Hematopoietic multipotent progenitor cell treated with erythropoietin and hydrocortisone succinate and interleukin-3 and kit ligand, for 8 days (in vitro differentiated cells): ENCODE measurements around the gene NNMT.

Experiments
- DNase-seq: peaks from one replicate; pipeline ENCODE4 v3.0.0-alpha.2; 2015

Gene NNMT

DNA sequence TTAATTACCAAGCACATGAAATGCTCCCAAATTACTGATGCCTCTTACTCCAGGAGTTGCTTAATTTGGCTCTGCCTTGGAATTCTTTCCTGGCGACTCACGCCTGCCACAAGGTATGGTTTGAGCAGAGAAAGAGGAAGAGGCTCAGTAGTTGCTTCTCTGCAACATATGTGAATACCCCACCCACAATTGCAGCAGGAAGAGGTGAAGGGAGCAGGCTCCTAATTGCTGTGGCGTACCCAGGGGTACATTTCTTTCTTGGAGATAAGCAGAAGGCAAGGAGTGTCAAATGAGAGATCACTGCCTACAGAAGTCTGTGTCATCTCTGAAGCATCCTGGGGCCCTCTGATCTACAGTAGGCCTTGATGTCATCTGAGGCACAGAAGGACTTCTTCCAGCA lies 10.6 kb upstream of the NNMT start:
- DNase-seq: no peak

DNA sequence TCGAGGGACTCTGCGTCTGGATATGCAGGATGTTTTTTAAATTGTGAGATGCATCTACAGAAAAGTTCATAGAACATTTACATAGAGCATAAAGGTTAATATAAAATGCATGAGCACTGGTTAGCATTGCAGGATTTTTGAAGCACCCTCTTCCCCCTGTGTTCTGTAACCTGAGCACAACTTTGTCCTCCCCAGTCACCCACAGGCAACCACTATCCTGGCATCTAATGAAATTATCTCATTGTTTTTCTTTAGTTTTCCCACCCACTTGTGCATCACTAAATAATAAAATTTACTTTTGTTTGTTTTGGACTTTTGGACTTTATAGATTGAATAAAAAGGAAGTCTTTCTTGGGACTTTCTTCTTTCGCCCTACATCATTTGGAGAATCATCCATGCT lies 10.0 kb upstream of the NNMT start:
- no peak for DNase-seq

DNA sequence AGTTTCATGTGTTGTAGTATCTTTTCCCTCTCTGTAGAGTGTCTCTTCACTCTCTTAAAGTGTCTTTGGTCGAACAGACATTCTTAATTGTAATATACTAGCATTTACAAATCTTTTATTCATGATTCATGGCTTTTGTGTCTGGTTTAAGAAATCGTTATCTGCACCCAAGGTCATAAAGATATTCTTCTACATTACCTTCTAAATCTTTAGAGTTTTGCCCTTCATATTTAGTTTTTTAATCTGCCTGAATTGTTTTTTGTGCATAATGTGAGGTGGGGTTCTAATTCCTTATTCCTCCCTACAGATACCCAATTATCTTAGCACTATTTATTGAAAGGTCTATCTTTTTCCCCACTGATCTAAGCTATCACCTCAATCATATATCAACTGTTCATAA lies 9.0 kb upstream of the NNMT start:
- DNase-seq: no peak

DNA sequence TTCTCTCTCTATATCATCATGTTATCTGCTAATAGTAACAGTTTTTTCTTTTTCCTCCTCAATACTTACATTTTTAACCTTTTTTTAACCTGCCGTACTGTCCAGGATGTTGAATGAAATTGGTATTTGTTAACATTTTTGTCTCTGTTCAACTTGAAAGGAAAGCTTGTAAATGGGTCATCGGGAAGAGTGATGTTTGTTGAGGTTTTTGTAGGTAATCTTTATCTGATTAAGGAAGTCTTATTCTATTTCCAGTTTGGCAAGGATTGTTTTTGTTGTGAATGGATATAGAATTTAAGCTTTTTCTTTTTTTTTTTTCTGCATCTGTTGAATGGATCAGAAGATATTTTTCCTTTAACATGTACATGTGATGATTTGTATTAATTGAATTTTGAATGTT lies 8.1 kb upstream of the NNMT start:
- no peak for DNase-seq

DNA sequence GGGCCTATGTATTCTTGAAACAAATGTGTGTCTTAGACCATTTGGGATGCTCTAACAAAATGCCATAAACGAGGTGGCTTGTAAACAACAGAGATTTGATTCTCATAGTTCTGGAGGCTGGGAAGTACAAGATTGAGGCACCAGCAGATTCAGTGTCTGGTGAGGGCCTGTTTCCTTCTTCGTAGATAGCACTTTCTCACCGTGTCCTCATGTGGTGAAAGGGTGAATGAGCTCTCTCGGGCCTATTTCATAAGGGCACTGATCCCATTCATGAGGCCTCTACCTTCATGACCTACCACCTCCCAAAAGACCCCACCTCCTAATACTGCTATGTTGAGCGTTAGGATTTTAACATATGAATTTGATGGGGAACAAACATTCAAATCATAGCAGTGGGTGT lies 6.4 kb upstream of the NNMT start:
- no peak for DNase-seq

DNA sequence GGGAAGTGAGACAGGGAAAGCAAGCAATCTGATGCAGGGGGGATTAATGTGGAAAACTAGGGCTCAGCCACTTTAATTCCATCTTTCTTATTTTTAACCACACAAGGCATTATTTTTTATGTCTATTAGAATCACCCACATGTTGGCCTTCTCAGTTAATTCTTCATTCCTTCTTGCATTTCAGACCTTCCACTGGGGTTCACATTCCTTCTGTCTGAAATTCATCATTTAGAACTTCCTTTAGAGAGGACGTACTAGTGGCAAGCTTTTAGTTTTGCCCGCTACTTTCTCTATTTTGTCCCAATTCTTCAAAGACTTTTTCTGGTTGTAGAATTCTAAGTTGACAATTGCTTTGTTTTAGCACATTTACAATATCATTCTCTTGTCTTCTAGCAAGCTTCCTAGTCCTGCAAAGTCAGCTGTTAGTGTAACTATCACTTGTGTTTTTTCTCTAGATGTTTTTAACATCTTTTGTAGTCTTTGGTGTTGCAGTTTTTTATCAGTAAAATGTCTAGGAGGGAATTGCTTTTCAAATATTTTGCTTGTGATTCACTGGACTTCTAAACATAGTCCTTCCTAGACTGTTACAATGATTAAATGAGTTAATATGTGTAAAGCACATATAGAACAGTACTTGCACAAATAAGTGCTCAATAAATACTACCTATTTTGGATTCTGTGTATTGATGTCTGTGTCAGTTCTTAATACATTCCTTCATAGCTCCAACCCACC lies 5.5 kb upstream of the NNMT start:
- no peak for DNase-seq

DNA sequence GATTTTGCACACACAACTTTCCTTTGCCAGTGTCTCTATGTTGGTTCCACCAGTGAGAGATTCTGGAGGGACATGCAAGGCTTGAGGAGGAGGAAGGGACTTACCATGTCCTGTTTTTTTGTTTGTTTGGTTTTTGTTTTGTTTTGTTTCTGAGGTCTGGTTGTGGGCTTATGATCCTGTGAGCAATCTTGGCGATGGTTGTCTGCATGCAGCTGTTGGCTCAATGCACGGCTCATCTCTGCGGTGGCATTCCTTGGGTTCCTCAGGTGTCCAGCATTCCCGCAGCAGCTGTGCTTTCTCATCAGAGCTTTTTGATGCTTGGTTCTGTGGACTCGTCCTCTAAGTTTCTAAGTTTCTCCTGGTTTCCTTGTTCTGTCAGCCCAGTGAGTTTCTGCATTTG lies 4.8 kb upstream of the NNMT start:
- no peak for DNase-seq

DNA sequence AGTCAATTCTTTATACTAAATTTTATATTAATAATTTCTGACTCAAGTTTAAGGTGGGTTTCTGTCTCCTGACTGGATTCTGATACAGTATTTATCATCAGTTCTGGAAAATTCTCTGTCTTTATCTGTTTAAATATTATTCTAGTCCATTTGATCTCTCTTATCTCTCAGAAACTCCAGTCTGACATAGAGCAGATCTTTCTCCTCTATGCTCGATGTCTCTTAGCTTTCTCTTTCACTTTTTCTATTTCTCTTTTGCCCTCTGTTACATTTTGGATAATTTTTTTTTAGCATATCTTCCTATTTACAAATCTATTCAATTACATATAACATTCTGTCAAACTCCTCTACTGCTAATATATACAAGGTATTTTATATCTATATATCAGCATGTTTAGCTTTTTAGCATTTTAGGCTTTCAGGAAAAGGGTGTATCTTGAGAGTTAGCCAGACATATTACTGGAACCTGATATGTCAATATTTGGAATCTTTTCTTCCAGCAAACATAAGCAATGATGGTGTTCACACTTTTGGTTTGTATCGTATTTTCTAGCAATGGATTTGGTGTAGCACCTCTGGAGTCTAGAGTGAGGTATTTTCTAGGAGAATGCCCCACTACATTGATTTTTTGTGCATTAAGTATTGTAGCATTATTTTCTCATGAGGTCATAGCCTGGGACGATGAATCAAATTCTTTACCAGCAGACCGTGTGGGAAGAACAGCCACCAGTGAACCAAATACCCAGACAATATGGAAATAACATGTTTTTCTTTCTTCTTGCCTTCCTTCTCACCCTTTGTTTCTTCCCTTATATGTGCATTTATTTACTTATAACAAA lies 4.1 kb upstream of the NNMT start:
- DNase-seq: no peak

DNA sequence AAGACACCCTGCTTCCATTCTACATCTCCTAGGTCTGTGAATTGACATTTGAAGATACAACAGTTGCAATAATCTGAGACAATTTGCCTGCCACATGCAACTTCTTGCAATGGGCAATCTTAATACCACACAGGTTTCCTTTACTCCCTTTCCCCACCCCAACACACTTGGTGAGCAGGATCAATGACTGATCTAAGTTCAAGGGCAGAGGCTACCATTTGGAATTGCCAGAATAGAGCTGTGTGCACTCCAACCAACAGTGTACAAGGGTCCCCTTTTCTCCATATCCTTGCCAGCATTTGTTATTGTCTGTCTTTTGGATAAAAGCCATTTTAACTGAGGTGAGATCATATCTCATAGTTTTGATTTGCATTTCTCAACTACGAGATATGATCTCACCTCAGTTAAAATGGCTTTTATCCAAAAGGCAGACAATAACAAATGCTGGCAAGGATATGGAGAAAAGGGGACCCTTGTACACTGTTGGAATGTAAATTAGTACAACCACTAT lies 2.9 kb upstream of the NNMT start:
- no peak for DNase-seq

DNA sequence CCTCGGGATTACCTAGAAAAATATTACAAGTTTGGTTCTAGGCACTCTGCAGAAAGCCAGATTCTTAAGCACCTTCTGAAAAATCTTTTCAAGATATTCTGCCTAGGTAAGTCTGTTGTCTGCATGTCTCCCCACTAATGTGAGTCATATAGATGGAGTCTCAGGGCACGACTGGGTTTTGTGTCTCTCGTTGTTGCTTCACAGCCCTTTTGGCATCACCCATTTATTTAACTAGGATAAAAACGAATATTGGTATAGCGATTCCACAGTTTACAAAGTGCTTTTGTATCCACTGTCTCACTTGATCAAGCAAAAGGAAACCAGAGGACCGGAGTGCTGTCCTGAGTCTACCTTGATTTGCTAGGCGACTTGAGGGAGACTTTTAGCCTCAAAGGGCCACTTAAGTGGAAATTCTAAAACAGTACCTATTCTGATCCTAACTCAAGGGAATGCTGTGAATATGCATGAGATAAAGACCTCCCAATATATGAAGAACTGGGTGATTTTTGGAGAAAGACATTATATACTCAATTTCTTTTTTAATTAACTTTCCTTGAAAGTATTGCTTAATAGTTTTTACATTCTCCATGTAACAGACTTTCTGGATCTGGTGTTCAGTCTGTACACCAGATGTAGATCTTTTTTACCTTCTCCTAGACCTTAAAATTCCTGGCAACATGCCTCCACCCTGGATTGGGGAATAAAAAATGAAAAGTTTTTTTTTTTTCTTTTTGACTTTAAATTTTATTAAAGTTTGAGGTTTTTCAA lies 590 bp downstream of the NNMT start:
- no peak for DNase-seq

DNA sequence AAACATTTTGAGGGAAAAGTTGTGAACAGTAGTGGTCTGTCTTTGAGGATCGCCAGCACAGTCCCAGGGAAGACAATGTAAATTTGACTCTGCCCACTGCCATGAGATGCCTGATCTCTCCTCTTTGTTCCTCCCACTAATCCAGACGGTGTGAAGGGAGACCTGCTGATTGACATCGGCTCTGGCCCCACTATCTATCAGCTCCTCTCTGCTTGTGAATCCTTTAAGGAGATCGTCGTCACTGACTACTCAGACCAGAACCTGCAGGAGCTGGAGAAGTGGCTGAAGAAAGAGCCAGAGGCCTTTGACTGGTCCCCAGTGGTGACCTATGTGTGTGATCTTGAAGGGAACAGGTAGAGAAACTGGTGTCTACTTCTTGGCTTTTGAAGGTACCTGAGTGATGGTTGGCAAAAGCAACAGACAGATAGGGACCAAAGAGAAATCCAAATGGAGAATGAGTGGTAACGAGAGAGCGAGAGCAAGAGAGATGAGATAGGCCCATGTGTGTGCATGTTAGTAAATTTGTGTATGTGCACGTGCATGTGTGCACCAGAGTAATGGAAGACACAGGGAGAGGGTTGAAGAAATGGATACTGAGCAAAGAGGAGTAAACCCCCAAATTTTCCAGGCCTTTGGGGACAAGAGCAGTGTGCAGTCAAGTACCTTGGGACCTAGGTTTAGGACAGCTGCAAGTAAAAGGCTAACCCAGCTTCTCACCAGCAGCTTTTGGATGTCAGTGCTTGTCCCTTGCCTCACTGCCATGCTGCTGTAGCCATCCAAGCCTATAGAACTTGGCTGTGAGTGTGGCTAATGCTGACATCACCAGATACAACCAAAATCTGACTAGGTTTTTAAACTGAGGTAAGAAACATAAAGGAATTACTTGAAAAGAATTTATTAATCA lies 1.9 kb downstream of the NNMT start:
- no peak for DNase-seq

DNA sequence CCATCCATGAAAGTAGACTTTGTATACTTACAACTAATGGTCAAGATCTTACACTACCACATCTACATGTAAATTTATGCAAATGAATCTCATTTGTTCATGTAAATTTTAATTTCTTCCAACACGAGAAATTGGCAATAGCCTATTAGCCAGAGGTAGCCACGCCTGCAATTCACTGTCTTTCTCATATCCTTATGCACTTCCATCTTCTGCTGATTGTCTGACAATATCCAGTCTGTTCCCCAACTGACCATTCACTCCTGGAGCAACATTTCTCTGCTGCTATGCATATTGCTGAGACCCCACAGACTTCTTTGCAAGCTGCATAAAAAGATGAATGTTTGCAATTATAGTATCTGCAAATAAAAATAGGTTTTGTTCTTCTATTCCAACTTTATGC lies 2.5 kb downstream of the NNMT start:
- DNase-seq: no peak

DNA sequence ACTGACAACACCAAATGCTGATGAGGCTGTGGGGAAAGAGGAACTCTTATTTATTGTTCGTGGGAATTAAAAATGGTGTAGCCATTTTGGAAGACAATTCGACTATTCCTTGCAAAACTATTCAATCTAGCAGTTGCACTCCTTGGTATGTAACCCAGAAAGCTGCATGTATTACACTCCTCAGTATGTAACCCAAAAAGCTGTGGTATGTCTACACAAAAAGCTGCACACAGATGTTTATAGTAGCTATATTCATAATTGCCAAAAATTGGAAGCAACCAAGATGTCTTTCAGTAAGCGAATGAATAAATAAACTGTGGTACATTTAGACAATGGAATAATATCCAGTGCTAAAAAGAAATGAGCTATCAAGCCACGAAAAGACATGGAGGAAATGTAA lies 4.9 kb downstream of the NNMT start:
- no peak for DNase-seq

DNA sequence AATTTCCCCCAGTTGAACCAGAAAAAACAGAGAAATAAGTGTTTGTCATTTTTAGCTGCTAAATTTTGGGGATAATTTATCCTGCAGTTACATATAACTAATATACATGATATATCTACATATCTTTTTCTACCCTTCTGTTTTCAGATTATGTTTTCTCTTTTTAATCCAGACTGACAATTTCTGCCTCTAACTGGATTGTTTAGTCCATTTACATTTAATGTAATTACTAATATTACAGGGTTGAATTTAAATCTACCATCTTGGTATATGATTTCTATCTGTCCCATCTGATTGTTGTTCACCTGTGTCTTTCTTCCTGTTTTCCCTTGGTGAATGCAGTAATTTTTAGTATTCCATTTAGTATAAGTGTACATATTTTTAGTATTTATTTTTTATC lies 5.7 kb downstream of the NNMT start:
- DNase-seq: no peak

DNA sequence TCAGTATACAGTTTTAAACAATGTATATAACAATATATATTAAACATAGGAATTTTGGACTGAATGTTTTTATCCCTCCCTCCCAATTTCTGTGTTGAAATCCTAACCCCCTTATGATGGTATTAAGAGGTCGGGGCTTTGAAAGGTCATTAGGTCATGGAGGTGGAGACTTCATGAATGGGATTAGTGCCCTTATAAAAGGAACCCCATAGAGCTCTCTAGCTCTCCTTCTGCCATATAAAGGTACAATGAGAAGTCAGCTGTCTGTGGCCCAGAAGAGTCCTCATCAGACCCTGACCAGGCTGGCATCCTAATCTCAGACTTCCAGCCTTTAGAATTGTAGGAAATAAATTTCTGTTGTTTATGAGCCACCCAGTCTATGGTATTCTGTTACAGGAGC lies 6.5 kb downstream of the NNMT start:
- DNase-seq: no peak

DNA sequence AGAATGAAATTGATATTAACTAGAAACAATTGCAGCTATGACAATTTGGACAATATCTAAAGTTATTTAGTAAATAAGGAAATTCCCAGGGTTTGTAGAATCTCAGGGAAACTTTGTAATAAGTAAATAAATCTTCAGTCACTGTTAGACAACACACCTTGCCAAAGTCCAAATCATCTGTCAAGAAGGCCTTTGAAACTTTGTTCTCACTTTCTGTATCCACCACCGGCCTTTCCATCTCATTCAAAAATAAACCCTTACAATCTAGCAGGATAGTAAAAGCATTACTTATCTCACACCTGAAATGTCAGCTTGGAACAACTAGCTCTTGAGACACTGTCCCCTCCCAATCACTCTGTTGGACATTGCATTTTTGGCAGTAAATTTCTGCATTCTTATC lies 7.9 kb downstream of the NNMT start:
- DNase-seq: no peak

DNA sequence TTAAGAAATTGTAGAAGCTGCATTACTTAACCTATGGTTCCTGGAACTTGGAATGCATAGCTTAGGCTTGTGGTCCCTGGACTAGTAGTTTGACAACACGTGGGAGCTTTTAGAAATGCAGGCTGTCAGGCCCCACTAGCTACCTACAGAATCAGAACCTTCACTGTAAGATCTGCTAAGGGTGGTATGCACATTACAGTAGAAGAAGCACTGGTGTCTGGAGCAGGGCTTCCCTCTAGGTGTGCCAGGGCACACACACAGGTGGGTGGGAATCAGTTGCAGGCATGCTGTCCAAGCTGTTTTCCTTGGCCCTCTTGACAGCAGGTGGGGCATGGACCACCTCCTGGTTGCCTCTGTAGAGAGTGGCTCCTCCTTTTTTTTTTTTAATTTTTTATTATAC lies 8.8 kb downstream of the NNMT start:
- DNase-seq: no peak

DNA sequence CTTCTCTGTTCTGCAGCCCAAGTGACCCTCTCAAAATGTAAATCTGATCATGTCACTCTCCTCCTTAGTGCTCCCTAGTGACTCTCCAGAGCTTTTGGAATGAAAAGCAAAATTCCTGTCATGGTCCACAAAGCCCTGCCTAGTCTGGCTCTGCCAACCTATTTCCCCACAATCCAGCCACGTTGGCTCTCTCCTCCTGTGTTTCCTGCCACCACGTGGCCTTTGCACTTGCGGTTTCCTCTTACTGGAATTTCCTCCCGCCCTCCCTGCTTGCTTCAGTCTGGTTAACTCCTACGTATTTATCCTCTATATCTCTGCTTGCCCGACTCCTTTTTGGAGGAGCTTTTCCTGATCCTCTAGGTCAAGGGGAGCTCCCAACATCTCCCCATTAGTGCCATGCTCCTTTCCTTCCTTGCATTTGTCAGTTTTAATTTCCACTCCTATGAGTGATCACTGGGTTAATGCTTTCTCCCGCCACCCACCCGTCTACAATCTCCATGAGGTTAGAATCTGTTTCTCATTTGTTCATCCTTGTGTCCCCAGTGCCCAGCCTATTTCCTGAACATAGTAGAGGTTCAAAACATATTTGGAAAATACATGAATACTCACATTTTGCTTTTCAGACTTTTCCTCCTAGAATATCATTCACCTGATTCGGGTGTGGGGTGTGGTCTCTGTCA lies 11.5 kb downstream of the NNMT start:
- DNase-seq: no peak

DNA sequence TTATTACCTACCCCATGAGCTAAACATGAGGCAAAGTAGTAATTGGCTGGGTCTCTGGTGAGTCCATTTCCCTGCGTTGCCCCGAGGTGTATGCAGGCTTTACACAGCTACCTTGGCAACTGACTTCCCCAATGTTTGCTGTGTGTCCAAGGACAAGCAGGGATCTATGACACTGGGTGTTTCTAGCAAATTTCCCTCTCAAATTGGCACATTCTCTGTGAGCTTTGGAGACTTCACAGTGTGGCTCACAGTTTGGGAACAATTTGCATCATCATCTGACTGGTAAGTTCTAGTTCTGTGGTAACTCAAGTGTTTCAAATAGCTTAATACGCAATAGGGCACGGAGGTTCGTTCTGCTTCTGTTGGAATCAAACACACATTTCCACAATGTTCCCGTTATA lies 12.5 kb downstream of the NNMT start:
- DNase-seq: no peak

DNA sequence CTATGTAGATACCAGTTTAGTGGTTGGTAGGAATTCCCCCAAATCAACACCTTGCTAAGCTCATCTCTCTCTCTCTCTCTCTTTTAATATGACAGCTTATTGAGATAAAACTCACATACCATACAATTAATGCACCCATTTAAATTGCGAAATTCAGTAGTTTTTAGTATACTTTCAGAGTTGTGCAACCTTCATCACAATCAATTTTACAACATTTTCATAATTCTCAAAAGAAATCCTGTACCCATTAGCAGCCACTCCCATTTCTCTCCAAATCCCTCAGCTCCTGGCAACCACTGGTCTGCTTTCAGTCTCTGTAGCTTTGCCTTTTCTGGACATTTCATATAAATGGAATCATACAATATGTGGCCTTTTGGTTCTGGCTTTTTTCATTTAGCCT lies 13.3 kb downstream of the NNMT start:
- DNase-seq: no peak

DNA sequence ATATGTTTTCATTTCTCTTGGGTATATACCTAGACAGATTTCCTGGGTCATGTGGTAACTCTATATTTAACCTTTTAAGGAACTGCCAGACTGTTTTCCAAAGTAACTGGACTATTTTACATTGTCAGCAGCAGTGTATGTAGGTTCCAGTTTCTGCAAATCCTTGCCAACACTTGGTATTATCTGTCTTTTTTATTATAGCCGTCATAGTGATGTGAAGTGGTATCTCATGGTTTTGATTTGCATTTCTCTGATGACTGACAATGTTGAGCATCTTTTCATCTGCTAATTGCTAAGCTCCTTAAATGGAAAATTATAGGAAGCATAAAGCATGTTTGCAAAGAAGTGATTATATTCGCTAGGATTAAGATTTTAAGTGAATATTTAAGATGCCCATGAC lies 13.9 kb downstream of the NNMT start:
- DNase-seq: no peak

DNA sequence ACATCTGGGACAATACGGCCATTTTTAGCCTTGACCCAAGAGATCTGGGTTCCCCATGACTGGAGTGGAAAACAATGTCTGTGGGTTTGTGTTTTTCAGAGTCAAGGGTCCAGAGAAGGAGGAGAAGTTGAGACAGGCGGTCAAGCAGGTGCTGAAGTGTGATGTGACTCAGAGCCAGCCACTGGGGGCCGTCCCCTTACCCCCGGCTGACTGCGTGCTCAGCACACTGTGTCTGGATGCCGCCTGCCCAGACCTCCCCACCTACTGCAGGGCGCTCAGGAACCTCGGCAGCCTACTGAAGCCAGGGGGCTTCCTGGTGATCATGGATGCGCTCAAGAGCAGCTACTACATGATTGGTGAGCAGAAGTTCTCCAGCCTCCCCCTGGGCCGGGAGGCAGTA lies 15.7 kb downstream of the NNMT start:
- DNase-seq: no peak
